HEK293 (cell line): ENCODE results near the gene LILRA2.

ENCODE experiments used
- MEIS1 ChIP-seq: sonication (generic); formaldehyde crosslinking; IDR thresholded peaks from 2 replicates; pipeline ENCODE4 v1.8.1; 2022; ENCODE audit warnings: missing genetic modification reagents, mild to moderate bottlenecking, borderline replicate concordance
- SP2 ChIP-seq: fragments of 450-650 bp; formaldehyde crosslinking; IDR thresholded peaks from 2 replicates; pipeline ENCODE4 v1.5.1; 2016; ENCODE audit warnings: missing biosample characterization, missing genetic modification characterization
- ZIC2 ChIP-seq: fragments of 450-650 bp; formaldehyde crosslinking; IDR thresholded peaks from 2 replicates; pipeline ENCODE4 v1.5.1; 2016; ENCODE audit warnings: missing biosample characterization, missing genetic modification characterization
- ZNF639 ChIP-seq: fragments of 450-650 bp; formaldehyde crosslinking; IDR thresholded peaks from 2 replicates; pipeline ENCODE4 v1.5.1; 2016; ENCODE audit warnings: missing biosample characterization, missing genetic modification characterization
- ZNF692 ChIP-seq: fragments of 450-650 bp; formaldehyde crosslinking; IDR thresholded peaks from 2 replicates; pipeline ENCODE4 v1.5.1; 2016; ENCODE audit warnings: missing biosample characterization, missing genetic modification characterization
- ZNF830 ChIP-seq: fragments of 450-650 bp; IDR thresholded peaks from 2 replicates; pipeline ENCODE4 v1.5.0; 2018; ENCODE audit warnings: missing biosample characterization, missing genetic modification characterization, low read depth, mild to moderate bottlenecking, moderate library complexity
- ZNF843 ChIP-seq: fragments of 450-650 bp; formaldehyde crosslinking; IDR thresholded peaks from 2 replicates; pipeline ENCODE4 v1.5.1; 2016; ENCODE audit warnings: missing biosample characterization, missing genetic modification characterization
- TF ChIP-seq, protein P1 (sequence below): fragments of 450-650 bp; formaldehyde crosslinking; IDR thresholded peaks from 2 replicates; pipeline ENCODE4 v1.5.1; 2016; ENCODE audit warnings: missing biosample characterization, missing genetic modification characterization
- TF ChIP-seq, protein P2 (sequence below): fragments of 450-650 bp; formaldehyde crosslinking; IDR thresholded peaks from 2 replicates; pipeline ENCODE4 v1.5.1; 2017; ENCODE audit warnings: missing biosample characterization, mild to moderate bottlenecking, missing genetic modification characterization, moderate library complexity
- TF ChIP-seq, protein P3 (sequence below): fragments of 450-650 bp; formaldehyde crosslinking; IDR thresholded peaks from 2 replicates; pipeline ENCODE4 v1.5.1; 2016; ENCODE audit warnings: missing biosample characterization, missing genetic modification characterization, low read depth
- TF ChIP-seq, protein P4 (sequence below): fragments of 450-650 bp; formaldehyde crosslinking; IDR thresholded peaks from 2 replicates; pipeline ENCODE4 v1.5.1; 2016; ENCODE audit warnings: missing biosample characterization, missing genetic modification characterization, borderline replicate concordance
- TF ChIP-seq, protein P5 (sequence below): fragments of 450-650 bp; formaldehyde crosslinking; IDR thresholded peaks from 2 replicates; pipeline ENCODE4 v1.5.1; 2016; ENCODE audit warnings: missing biosample characterization, missing genetic modification characterization
- TF ChIP-seq, protein P6 (sequence below): fragments of 450-650 bp; formaldehyde crosslinking; IDR thresholded peaks from 2 replicates; pipeline ENCODE4 v1.5.1; 2017; ENCODE audit warnings: missing biosample characterization, missing genetic modification characterization

DNA sequence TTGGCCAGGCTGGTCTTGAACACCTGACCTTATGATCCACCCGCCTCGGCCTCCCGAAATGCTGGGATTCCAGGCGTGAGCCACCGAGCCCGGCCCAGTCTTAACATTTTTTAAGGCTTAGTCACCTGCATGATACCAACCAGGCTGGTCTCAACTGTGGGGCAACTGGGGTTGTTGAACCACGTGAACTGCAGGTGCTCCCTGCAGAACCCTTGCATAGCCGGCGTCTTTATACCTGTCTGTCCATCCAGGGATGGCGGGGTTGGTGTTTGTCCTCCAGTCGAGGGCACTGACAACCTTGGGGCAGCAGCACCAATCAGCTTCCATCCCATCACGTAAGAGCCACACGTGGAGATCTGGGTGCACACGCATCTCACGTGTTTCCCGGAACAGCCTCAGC lies 24.8 kb upstream of the LILRA2 start:
- TF ChIP-seq, protein P1, sequence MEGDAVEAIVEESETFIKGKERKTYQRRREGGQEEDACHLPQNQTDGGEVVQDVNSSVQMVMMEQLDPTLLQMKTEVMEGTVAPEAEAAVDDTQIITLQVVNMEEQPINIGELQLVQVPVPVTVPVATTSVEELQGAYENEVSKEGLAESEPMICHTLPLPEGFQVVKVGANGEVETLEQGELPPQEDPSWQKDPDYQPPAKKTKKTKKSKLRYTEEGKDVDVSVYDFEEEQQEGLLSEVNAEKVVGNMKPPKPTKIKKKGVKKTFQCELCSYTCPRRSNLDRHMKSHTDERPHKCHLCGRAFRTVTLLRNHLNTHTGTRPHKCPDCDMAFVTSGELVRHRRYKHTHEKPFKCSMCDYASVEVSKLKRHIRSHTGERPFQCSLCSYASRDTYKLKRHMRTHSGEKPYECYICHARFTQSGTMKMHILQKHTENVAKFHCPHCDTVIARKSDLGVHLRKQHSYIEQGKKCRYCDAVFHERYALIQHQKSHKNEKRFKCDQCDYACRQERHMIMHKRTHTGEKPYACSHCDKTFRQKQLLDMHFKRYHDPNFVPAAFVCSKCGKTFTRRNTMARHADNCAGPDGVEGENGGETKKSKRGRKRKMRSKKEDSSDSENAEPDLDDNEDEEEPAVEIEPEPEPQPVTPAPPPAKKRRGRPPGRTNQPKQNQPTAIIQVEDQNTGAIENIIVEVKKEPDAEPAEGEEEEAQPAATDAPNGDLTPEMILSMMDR (tag by site-specific recombination) = no peak
- TF ChIP-seq ZNF830 (tag by site-specific recombination) (no peak), ZNF843 (tag by site-specific recombination) (no peak), ZNF692 (tag by site-specific recombination) (no peak), SP2 (tag by site-specific recombination) (no peak), MEIS1 (CRISPR knock-in tag) (no peak), ZIC2 (no peak), ZNF639 (tag by site-specific recombination) (no peak)
- TF ChIP-seq, protein P2, sequence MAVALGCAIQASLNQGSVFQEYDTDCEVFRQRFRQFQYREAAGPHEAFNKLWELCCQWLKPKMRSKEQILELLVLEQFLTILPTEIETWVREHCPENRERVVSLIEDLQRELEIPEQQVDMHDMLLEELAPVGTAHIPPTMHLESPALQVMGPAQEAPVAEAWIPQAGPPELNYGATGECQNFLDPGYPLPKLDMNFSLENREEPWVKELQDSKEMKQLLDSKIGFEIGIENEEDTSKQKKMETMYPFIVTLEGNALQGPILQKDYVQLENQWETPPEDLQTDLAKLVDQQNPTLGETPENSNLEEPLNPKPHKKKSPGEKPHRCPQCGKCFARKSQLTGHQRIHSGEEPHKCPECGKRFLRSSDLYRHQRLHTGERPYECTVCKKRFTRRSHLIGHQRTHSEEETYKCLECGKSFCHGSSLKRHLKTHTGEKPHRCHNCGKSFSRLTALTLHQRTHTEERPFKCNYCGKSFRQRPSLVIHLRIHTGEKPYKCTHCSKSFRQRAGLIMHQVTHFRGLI (tag by site-specific recombination) = no peak
- TF ChIP-seq, protein P3, sequence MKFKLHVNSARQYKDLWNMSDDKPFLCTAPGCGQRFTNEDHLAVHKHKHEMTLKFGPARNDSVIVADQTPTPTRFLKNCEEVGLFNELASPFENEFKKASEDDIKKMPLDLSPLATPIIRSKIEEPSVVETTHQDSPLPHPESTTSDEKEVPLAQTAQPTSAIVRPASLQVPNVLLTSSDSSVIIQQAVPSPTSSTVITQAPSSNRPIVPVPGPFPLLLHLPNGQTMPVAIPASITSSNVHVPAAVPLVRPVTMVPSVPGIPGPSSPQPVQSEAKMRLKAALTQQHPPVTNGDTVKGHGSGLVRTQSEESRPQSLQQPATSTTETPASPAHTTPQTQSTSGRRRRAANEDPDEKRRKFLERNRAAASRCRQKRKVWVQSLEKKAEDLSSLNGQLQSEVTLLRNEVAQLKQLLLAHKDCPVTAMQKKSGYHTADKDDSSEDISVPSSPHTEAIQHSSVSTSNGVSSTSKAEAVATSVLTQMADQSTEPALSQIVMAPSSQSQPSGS = no peak
- TF ChIP-seq, protein P4, sequence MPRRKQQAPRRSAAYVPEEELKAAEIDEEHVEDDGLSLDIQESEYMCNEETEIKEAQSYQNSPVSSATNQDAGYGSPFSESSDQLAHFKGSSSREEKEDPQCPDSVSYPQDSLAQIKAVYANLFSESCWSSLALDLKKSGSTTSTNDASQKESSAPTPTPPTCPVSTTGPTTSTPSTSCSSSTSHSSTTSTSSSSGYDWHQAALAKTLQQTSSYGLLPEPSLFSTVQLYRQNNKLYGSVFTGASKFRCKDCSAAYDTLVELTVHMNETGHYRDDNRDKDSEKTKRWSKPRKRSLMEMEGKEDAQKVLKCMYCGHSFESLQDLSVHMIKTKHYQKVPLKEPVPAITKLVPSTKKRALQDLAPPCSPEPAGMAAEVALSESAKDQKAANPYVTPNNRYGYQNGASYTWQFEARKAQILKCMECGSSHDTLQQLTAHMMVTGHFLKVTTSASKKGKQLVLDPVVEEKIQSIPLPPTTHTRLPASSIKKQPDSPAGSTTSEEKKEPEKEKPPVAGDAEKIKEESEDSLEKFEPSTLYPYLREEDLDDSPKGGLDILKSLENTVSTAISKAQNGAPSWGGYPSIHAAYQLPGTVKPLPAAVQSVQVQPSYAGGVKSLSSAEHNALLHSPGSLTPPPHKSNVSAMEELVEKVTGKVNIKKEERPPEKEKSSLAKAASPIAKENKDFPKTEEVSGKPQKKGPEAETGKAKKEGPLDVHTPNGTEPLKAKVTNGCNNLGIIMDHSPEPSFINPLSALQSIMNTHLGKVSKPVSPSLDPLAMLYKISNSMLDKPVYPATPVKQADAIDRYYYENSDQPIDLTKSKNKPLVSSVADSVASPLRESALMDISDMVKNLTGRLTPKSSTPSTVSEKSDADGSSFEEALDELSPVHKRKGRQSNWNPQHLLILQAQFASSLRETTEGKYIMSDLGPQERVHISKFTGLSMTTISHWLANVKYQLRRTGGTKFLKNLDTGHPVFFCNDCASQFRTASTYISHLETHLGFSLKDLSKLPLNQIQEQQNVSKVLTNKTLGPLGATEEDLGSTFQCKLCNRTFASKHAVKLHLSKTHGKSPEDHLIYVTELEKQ (tag by site-specific recombination) = no peak
- TF ChIP-seq, protein P5, sequence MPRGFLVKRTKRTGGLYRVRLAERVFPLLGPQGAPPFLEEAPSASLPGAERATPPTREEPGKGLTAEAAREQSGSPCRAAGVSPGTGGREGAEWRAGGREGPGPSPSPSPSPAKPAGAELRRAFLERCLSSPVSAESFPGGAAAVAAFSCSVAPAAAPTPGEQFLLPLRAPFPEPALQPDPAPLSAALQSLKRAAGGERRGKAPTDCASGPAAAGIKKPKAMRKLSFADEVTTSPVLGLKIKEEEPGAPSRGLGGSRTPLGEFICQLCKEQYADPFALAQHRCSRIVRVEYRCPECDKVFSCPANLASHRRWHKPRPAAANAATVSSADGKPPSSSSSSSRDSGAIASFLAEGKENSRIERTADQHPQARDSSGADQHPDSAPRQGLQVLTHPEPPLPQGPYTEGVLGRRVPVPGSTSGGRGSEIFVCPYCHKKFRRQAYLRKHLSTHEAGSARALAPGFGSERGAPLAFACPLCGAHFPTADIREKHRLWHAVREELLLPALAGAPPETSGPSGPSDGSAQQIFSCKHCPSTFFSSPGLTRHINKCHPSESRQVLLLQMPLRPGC (tag by site-specific recombination) = no peak
- TF ChIP-seq, protein P6, sequence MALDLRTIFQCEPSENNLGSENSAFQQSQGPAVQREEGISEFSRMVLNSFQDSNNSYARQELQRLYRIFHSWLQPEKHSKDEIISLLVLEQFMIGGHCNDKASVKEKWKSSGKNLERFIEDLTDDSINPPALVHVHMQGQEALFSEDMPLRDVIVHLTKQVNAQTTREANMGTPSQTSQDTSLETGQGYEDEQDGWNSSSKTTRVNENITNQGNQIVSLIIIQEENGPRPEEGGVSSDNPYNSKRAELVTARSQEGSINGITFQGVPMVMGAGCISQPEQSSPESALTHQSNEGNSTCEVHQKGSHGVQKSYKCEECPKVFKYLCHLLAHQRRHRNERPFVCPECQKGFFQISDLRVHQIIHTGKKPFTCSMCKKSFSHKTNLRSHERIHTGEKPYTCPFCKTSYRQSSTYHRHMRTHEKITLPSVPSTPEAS (tag by site-specific recombination) = no peak
